Activated T-cell treated with anti-CD3 and anti-CD28 coated beads, Interleukin-2, amount 50 U/mL, for 24 hours (primary cell): ENCODE results near the gene ATP9B.
"Not testable (repeated sequence)": the region's sequence is repeated elsewhere in the genome, so short reads cannot be mapped to it uniquely, and the experiment has no call there.

Experiments
- DNase-seq: peaks from one replicate; pipeline ENCODE4 v3.0.0-alpha.2; 2020
- H3K27ac Mint-ChIP-seq: 2 replicates; pipeline ENCODE4 v1.8.0; 2020; ENCODE audit warnings: mild to moderate bottlenecking, mixed read lengths
- H3K27me3 Mint-ChIP-seq: 2 replicates; pipeline ENCODE4 v1.8.0; 2020; ENCODE audit warnings: mixed read lengths
- H3K36me3 Mint-ChIP-seq: 2 replicates; pipeline ENCODE4 v1.8.0; 2020; ENCODE audit warnings: low read depth, mixed read lengths
- H3K4me1 Mint-ChIP-seq: 2 replicates; pipeline ENCODE4 v1.8.0; 2020; ENCODE audit warnings: low read depth, mixed read lengths
- H3K4me3 Mint-ChIP-seq: 2 replicates; pipeline ENCODE4 v1.8.0; 2020; ENCODE audit warnings: mild to moderate bottlenecking, moderate library complexity, mixed read lengths
- H3K9me3 Mint-ChIP-seq: 2 replicates; pipeline ENCODE4 v1.8.0; 2020; ENCODE audit warnings: mixed read lengths

The ATP9B gene

DNA sequence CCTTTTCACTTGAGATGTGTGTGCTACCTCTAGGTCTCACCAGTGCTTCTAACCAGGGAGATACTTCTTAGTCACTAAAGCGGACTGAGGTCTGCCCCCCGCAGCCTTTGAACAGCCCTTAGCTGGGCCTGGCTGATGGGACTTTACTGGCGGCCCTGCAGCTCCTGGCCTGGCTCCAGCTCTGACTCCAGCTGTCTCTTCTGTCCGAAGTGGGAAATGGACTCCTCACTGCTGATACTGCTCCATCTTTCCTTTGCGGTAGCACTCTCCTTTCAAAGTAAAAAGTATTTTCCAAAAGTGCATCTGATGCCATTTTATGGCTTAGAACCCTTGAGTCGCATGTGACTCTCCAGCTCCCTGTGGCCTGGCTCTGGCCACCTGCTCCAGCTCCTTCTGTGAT, 64.5 kb downstream of the ATP9B start:
- H3K4me1 Mint-ChIP-seq: peaks cover 13% of the 10 kb centered on the region
- no peaks in the 10 kb centered on the region for H3K9me3 Mint-ChIP-seq

DNA sequence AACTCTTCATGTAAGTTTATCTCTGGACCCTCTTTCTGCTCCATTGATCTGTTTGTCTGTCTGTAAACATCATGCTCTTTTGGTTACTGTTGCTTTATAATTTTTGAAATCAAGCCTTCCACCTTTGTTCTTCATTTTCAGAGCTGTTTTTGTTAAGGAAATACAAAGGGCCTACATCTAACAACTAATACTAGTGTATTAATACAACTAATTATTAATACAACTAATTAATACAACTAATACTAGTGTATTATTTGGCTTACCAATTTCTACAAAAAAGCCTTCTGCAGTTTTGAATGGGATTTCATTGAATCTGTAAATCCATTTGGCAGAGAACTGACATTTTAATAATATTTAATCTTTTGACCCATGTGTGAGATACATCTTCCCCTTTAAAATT, 66.7 kb downstream of the ATP9B start:
- no peak overlapping the region for H3K27ac Mint-ChIP-seq

More for the DNA sequence above, 64.5 kb downstream of the ATP9B start:
- DNase-seq: no peak
- Mint-ChIP-seq H3K4me3 (no peak overlapping the region), H3K27me3 (no peaks in the 10 kb centered on the region), H3K36me3 (peaks cover 74% of the 10 kb centered on the region), H3K27ac (no peak overlapping the region)

DNA sequence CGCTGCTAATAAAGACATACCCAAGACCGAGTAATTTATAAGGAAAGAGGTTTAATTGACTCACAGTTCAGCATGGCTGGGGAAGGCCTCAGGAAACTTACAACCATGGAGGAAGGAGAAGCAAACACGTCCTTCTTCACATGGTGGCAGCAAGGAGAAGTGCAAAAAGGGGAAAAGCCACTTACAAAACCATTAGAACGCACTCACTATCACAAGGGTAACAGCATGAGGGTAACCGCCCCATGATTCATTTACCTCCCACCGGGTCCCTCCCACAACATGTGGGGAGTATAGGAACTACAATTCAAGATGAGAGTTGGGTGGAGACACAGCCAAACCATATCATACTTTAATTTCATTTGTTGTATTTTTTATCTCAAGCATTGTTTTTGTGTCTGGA, 67.5 kb downstream of the ATP9B start:
- Mint-ChIP-seq H3K27me3 (no peaks in the 10 kb centered on the region), H3K4me3 (no peak overlapping the region), H3K36me3 (peaks cover 68% of the 10 kb centered on the region), H3K27ac (no peak overlapping the region), H3K9me3 (no peaks in the 10 kb centered on the region), H3K4me1 (peaks cover 20% of the 10 kb centered on the region)
- DNase-seq: no peak

More for the DNA sequence above, 66.7 kb downstream of the ATP9B start:
- no peak overlapping the region for H3K4me3 Mint-ChIP-seq
- no peak for DNase-seq
- no peaks in the 10 kb centered on the region for H3K9me3 Mint-ChIP-seq
- peaks cover 20% of the 10 kb centered on the region for H3K4me1 Mint-ChIP-seq
- H3K27me3 Mint-ChIP-seq: no peaks in the 10 kb centered on the region
- H3K36me3 Mint-ChIP-seq: peaks cover 70% of the 10 kb centered on the region

DNA sequence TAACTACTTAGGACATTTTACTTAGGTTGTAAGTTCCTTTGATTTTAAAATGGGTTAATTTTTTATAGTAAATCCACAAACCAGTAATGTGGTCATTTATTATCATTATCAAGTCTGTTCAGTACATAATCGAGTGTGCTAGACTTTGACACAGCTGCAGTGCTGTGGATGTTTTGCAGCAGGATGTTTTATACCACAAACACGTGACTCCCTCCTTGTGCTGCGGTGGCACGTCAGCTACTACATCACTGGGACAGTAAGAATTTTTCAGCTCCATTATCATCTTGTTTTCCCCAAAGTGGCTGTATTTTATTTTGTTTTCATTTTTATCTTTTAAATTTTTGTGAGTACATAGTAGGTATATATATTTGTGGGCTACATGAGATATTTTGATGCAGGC, 70.0 kb downstream of the ATP9B start:
- Mint-ChIP-seq H3K9me3 (no peaks in the 10 kb centered on the region), H3K27ac (no peak overlapping the region), H3K4me3 (no peak overlapping the region), H3K27me3 (no peaks in the 10 kb centered on the region), H3K4me1 (peaks cover 20% of the 10 kb centered on the region), H3K36me3 (peaks cover 57% of the 10 kb centered on the region)
- no peak for DNase-seq

GRCh38 chr18:79147014-79147413, 77.8 kb downstream of the ATP9B start:
- no peak overlapping the region for H3K4me3 Mint-ChIP-seq
- no peaks in the 10 kb centered on the region for H3K4me1 Mint-ChIP-seq
- no peak overlapping the region for H3K27ac Mint-ChIP-seq
- no peak for DNase-seq
- no peaks in the 10 kb centered on the region for H3K9me3 Mint-ChIP-seq
- H3K27me3 Mint-ChIP-seq: no peaks in the 10 kb centered on the region
- H3K36me3 Mint-ChIP-seq: peaks cover 56% of the 10 kb centered on the region

GRCh38 chr18:79151191-79151590, 82.0 kb downstream of the ATP9B start:
- H3K27ac Mint-ChIP-seq: no peak overlapping the region
- no peaks in the 10 kb centered on the region for H3K9me3 Mint-ChIP-seq
- no peak for DNase-seq
- no peak overlapping the region for H3K4me3 Mint-ChIP-seq
- H3K36me3 Mint-ChIP-seq: peaks cover 54% of the 10 kb centered on the region
- H3K4me1 Mint-ChIP-seq: no peaks in the 10 kb centered on the region
- H3K27me3 Mint-ChIP-seq: no peaks in the 10 kb centered on the region

GRCh38 chr18:79156327-79156726, 87.1 kb downstream of the ATP9B start:
- H3K27ac Mint-ChIP-seq: no peak overlapping the region
- H3K27me3 Mint-ChIP-seq: no peaks in the 10 kb centered on the region
- H3K4me1 Mint-ChIP-seq: peaks cover 14% of the 10 kb centered on the region
- H3K4me3 Mint-ChIP-seq: no peak overlapping the region
- H3K36me3 Mint-ChIP-seq: peaks cover 62% of the 10 kb centered on the region
- no peaks in the 10 kb centered on the region for H3K9me3 Mint-ChIP-seq
- no peak for DNase-seq

DNA sequence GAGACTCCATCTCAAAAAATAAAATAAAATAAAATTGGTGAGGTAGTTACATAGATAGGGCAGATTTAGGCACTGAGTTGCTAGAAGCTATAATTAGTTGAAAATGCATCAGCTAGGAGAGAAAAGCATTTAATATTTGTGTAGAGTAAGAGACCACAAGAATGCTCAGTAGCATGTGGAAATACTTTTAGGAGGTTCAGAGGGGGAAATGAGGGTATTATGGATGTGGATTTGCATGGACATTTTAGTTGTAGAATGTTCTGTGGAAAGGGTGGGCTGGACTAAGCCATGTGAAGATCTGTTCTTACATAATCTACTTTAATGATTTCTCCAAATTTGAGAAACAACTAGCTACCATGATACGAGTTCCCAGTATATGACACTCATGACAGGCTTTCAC, 95.5 kb downstream of the ATP9B start:
- peaks cover 63% of the 10 kb centered on the region for H3K36me3 Mint-ChIP-seq
- no peaks in the 10 kb centered on the region for H3K27me3 Mint-ChIP-seq
- H3K4me1 Mint-ChIP-seq: no peaks in the 10 kb centered on the region
- no peak for DNase-seq
- no peaks in the 10 kb centered on the region for H3K9me3 Mint-ChIP-seq
- no peak overlapping the region for H3K4me3 Mint-ChIP-seq
- no peak overlapping the region for H3K27ac Mint-ChIP-seq

DNA sequence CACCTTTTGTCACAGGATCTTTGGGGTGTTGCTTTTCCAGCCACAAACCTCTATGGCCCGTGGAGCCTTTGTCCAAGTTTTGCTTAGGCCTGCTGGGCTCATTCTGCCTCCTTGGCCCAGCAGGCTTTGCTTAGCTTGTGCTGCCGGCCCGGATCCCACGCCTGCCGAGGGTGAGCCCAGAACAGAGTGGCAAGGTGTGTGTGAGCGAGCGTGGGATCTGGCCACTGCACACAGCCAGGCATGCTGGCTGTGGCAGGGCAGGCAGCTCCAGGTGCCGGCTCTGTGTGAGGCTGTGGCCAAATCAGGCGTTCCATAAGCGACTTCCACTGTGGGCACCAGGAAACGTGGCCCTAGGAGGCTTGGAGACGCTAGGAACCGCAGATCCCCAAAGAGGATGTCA, 97.5 kb downstream of the ATP9B start:
- H3K36me3 Mint-ChIP-seq: peaks cover 60% of the 10 kb centered on the region
- H3K27ac Mint-ChIP-seq: no peak overlapping the region
- no peak for DNase-seq
- H3K4me1 Mint-ChIP-seq: peaks cover 3% of the 10 kb centered on the region
- H3K4me3 Mint-ChIP-seq: no peak overlapping the region
- H3K27me3 Mint-ChIP-seq: no peaks in the 10 kb centered on the region
- no peaks in the 10 kb centered on the region for H3K9me3 Mint-ChIP-seq

DNA sequence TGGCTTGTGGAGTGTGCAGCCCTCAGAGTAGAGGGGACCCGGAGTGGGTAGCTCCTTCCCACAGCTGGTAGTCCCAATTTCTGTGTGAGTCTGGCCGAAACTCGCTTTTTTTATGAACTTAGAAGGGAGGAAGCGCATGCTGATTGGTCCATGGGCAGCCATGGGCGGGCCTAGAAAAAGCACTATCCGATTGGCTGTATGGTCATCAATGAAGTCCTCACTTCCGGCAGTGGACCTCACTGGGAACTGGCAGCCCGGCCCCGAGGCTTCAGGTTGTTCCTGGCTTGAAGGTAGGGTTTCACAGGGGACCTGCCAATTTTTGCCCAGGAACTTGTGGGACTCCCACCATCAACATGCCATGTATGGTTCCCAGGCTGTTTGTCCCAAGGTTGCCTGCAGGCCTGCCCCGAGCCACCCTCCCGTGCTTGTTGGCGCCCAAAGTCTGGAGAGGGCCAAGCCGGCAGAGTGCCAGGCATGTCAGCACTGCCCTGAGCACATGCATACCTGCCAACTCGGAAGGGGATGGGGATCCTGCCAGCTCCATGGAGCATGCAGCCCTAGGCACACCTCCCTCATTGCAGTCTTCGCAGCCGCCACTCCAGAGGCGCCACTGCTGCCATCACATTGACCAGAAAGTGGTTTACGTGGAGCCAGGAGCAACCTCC, 98.5 kb downstream of the ATP9B start:
- DNase-seq: no peak
- Mint-ChIP-seq H3K27ac (no peak overlapping the region), H3K9me3 (no peaks in the 10 kb centered on the region), H3K27me3 (no peaks in the 10 kb centered on the region), H3K4me3 (no peak overlapping the region), H3K36me3 (peaks cover 59% of the 10 kb centered on the region), H3K4me1 (peaks cover 3% of the 10 kb centered on the region)

DNA sequence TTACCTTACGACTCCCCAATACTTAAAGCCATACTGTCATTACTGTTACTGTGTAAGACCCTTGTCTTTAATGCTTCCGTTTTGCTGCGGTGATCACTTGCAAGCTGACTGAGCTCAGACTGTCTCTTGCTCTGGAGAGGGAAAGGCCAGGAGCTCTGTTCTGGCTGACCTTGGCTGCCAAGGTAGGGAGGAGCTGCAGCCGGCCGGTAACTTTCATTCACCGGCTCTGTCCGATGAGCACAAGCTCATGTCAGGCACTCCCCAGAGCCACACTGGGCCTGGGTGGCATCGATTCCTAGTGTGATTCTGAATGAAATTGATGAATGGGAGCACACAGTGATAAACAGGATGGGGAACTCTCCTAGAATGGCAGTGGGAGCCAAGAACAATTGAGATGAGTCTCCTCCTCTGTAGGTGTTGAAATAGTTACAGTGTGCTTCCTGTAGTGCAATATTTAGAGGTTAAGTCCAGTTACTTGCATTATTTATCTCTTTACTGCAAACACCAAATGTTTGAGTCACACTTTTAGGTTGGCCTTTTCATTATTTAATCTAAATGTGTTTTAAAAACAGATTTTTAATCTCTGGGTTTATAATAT, 100.9 kb downstream of the ATP9B start:
- H3K27me3 Mint-ChIP-seq: no peaks in the 10 kb centered on the region
- no peaks in the 10 kb centered on the region for H3K9me3 Mint-ChIP-seq
- H3K36me3 Mint-ChIP-seq: peaks cover 72% of the 10 kb centered on the region
- H3K4me1 Mint-ChIP-seq: peaks cover 3% of the 10 kb centered on the region
- H3K4me3 Mint-ChIP-seq: no peak overlapping the region
- DNase-seq: no peak
- peak overlapping the region; percentile 11 for H3K27ac Mint-ChIP-seq

- peaks cover 60% of the 10 kb centered on the region for H3K36me3 Mint-ChIP-seq
- H3K9me3 Mint-ChIP-seq, H3K4me3 Mint-ChIP-seq, DNase-seq, H3K27me3 Mint-ChIP-seq, H3K27ac Mint-ChIP-seq, H3K4me1 Mint-ChIP-seq: not testable (repeated sequence)
These were observed 103.1 kb downstream of the ATP9B start for GRCh38 chr18:79172331-79172730.

GRCh38 chr18:79173742-79174141, 104.5 kb downstream of the ATP9B start:
- H3K4me3 Mint-ChIP-seq: no peak overlapping the region
- H3K9me3 Mint-ChIP-seq: no peaks in the 10 kb centered on the region
- DNase-seq: no peak
- H3K27ac Mint-ChIP-seq: no peak overlapping the region
- no peaks in the 10 kb centered on the region for H3K27me3 Mint-ChIP-seq
- H3K4me1 Mint-ChIP-seq: peaks cover 8% of the 10 kb centered on the region
- H3K36me3 Mint-ChIP-seq: peaks cover 60% of the 10 kb centered on the region

DNA sequence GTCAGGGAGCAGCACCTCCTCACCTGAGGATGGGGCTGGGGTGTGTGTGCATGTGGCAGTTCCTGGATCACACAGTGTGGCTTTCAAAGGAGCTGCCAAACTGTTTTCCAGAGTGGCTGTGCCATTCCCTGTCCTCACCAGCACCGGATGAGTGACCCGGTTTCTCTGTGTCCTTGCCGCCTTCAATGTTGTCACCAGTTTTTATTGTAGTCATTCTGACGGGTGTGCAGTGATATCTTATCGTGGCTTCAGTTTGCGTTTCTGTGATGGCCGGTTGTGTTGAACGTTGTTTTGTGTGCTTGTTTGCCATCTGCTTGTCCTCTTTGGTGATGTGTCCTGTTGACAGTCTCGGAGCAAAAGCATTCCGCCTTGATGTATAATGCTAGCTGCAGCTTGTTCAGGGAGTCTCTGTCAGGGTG, 108.9 kb downstream of the ATP9B start:
- H3K27ac Mint-ChIP-seq: no peak overlapping the region
- no peak for DNase-seq
- peaks cover 57% of the 10 kb centered on the region for H3K36me3 Mint-ChIP-seq
- H3K27me3 Mint-ChIP-seq: no peaks in the 10 kb centered on the region
- H3K4me3 Mint-ChIP-seq: no peak overlapping the region
- no peaks in the 10 kb centered on the region for H3K9me3 Mint-ChIP-seq
- H3K4me1 Mint-ChIP-seq: peaks cover 20% of the 10 kb centered on the region

- Mint-ChIP-seq H3K27ac (no peak overlapping the region), H3K36me3 (peaks cover 46% of the 10 kb centered on the region), H3K4me3 (no peak overlapping the region)
These were observed 113.0 kb downstream of the ATP9B start for GRCh38 chr18:79182047-79182713.

More at GRCh38 chr18:79182047-79182713, 113.0 kb downstream of the ATP9B start:
- Mint-ChIP-seq H3K27me3 (no peaks in the 10 kb centered on the region), H3K9me3 (no peaks in the 10 kb centered on the region), H3K4me1 (peaks cover 27% of the 10 kb centered on the region)
- no peak for DNase-seq
